Neural progenitor cell (in vitro differentiated cells): ENCODE measurements around the gene IZUMO2.
"Not testable (repeated sequence)": the region's sequence is repeated elsewhere in the genome, so short reads cannot be mapped to it uniquely, and the experiment has no call there.

Experiments
- CTCF ChIP-seq: fragments of 200-600 bp; sonication (generic); IDR thresholded peaks from 2 replicates; pipeline ENCODE4 v1.5.1; 2017; ENCODE audit warnings: antibody characterized with exemption, mild to moderate bottlenecking
- EZH2 ChIP-seq: fragments of 200-600 bp; sonication (generic); IDR thresholded peaks from 2 replicates; pipeline ENCODE4 v1.6.1; 2017; ENCODE audit warnings: antibody characterized with exemption, mild to moderate bottlenecking, moderate library complexity
- EZH2phosphoT487 ChIP-seq: fragments of 200-600 bp; sonication (generic); IDR thresholded peaks from 2 replicates; pipeline ENCODE4 v1.6.1; 2017; ENCODE audit warnings: antibody characterized with exemption

GRCh38 chr19:50104012-50104411, 59.1 kb downstream of the IZUMO2 start:
- TF ChIP-seq CTCF, EZH2, EZH2phosphoT487: not testable (repeated sequence)
